ENCODE results near the gene ATAD1.
"Not testable (repeated sequence)": the region's sequence is repeated elsewhere in the genome, so short reads cannot be mapped to it uniquely, and the experiment has no call there.

The ATAD1 gene

GRCh38 chr10:87817609-87818504 is at the start of gene ATAD1:
TSS of gene ATAD1 (minus strand) at chr10:87818226. CDS start at chr10:87814599, 3,627 bp downstream.
- Mint-ChIP-seq H3K4me1 (peaks cover 46% of the 10 kb centered on the region), H3K27ac (peak within 1 kb of the TSS; percentile 96), H3K27me3 (no peaks in the 10 kb centered on the region), H3K4me3 (peak within 1 kb of the TSS; percentile 95), H3K9me3 (no peaks in the 10 kb centered on the region), H3K36me3 (peaks cover 5% of the 10 kb centered on the region)

GRCh38 chr10:87867453-87867852 is 49.4 kb upstream of the ATAD1 start:
- no peaks in the 10 kb centered on the region for H3K9me3 Mint-ChIP-seq
- peaks cover 61% of the 10 kb centered on the region for H3K4me1 Mint-ChIP-seq
- H3K27me3 Mint-ChIP-seq: no peaks in the 10 kb centered on the region
- H3K36me3 Mint-ChIP-seq: peaks cover 5% of the 10 kb centered on the region
- H3K4me3 Mint-ChIP-seq: peak overlapping the region; percentile 97
- H3K27ac Mint-ChIP-seq: no peak overlapping the region

- H3K4me3 Mint-ChIP-seq: peak overlapping the region; percentile 97
- no peaks in the 10 kb centered on the region for H3K27me3 Mint-ChIP-seq
- peak overlapping the region; percentile 10 for H3K27ac Mint-ChIP-seq
- H3K36me3 Mint-ChIP-seq: peaks cover 5% of the 10 kb centered on the region
- H3K9me3 Mint-ChIP-seq: no peaks in the 10 kb centered on the region
- H3K4me1 Mint-ChIP-seq: peaks cover 56% of the 10 kb centered on the region
Observed at GRCh38 chr10:87866412-87866974, 48.5 kb upstream of the ATAD1 start.

- H3K4me3 Mint-ChIP-seq: peak overlapping the region; percentile 97
- no peaks in the 10 kb centered on the region for H3K9me3 Mint-ChIP-seq
- H3K27ac Mint-ChIP-seq: peak overlapping the region; percentile 95
- H3K4me1 Mint-ChIP-seq: peaks cover 56% of the 10 kb centered on the region
- H3K27me3 Mint-ChIP-seq: no peaks in the 10 kb centered on the region
- H3K36me3 Mint-ChIP-seq: peaks cover 5% of the 10 kb centered on the region
Observed at GRCh38 chr10:87865241-87865881, 47.3 kb upstream of the ATAD1 start.

GRCh38 chr10:87864496-87865059 is 46.6 kb upstream of the ATAD1 start:
- no peaks in the 10 kb centered on the region for H3K27me3 Mint-ChIP-seq
- H3K36me3 Mint-ChIP-seq: peaks cover 5% of the 10 kb centered on the region
- peak overlapping the region; percentile 97 for H3K4me3 Mint-ChIP-seq
- H3K4me1 Mint-ChIP-seq: peaks cover 53% of the 10 kb centered on the region
- no peaks in the 10 kb centered on the region for H3K9me3 Mint-ChIP-seq
- H3K27ac Mint-ChIP-seq: peak overlapping the region; percentile 95

GRCh38 chr10:87863951-87864495 is 46.0 kb upstream of the ATAD1 start:
- peak overlapping the region; percentile 97 for H3K4me3 Mint-ChIP-seq
- H3K27me3 Mint-ChIP-seq, H3K36me3 Mint-ChIP-seq, H3K9me3 Mint-ChIP-seq: not testable (repeated sequence)
- peak overlapping the region; percentile 95 for H3K27ac Mint-ChIP-seq
- H3K4me1 Mint-ChIP-seq: peaks cover 49% of the 10 kb centered on the region

GRCh38 chr10:87863053-87863943 is 45.3 kb upstream of the ATAD1 start, which contains the start of the genes KLLN and PTEN:
TSS of gene KLLN (minus strand) at chr10:87863533. CDS start at chr10:87862487, 1,046 bp downstream.
TSS of gene PTEN (plus strand) at chr10:87863625. CDS start at chr10:87864470, 845 bp downstream.
- Mint-ChIP-seq H3K9me3 (no peaks in the 10 kb centered on the region), H3K4me1 (peaks cover 41% of the 10 kb centered on the region), H3K36me3 (peaks cover 5% of the 10 kb centered on the region), H3K4me3 (peak within 1 kb of the TSS; percentile 97), H3K27me3 (no peaks in the 10 kb centered on the region), H3K27ac (peak within 1 kb of the TSS; percentile 96)

- H3K27me3 Mint-ChIP-seq: no peaks in the 10 kb centered on the region
- H3K9me3 Mint-ChIP-seq: no peaks in the 10 kb centered on the region
- H3K36me3 Mint-ChIP-seq: peaks cover 5% of the 10 kb centered on the region
- H3K4me3 Mint-ChIP-seq: peak overlapping the region; percentile 97
- peak overlapping the region; percentile 96 for H3K27ac Mint-ChIP-seq
- peaks cover 39% of the 10 kb centered on the region for H3K4me1 Mint-ChIP-seq
Observed at GRCh38 chr10:87862679-87863052, 44.6 kb upstream of the ATAD1 start.

- Mint-ChIP-seq H3K36me3 (peaks cover 5% of the 10 kb centered on the region), H3K4me1 (peaks cover 35% of the 10 kb centered on the region), H3K9me3 (no peaks in the 10 kb centered on the region), H3K27me3 (no peaks in the 10 kb centered on the region), H3K4me3 (peak overlapping the region; percentile 97), H3K27ac (peak overlapping the region; percentile 96)
Observed at GRCh38 chr10:87861953-87862678, 44.1 kb upstream of the ATAD1 start.

GRCh38 chr10:87861566-87861952 is 43.5 kb upstream of the ATAD1 start:
- Mint-ChIP-seq H3K4me3 (peak overlapping the region; percentile 97), H3K4me1 (peaks cover 31% of the 10 kb centered on the region), H3K9me3 (no peaks in the 10 kb centered on the region), H3K27ac (peak overlapping the region; percentile 96), H3K36me3 (peaks cover 2% of the 10 kb centered on the region), H3K27me3 (no peaks in the 10 kb centered on the region)

GRCh38 chr10:87860816-87861403 is 42.9 kb upstream of the ATAD1 start:
- peaks cover 1% of the 10 kb centered on the region for H3K36me3 Mint-ChIP-seq
- no peaks in the 10 kb centered on the region for H3K27me3 Mint-ChIP-seq
- H3K4me3 Mint-ChIP-seq: peak overlapping the region; percentile 97
- H3K27ac Mint-ChIP-seq: peak overlapping the region; percentile 96
- H3K9me3 Mint-ChIP-seq: no peaks in the 10 kb centered on the region
- peaks cover 28% of the 10 kb centered on the region for H3K4me1 Mint-ChIP-seq

GRCh38 chr10:87860156-87860795 is 42.2 kb upstream of the ATAD1 start:
- Mint-ChIP-seq H3K27ac (no peak overlapping the region), H3K4me3 (peak overlapping the region; percentile 55), H3K9me3 (no peaks in the 10 kb centered on the region), H3K36me3 (no peaks in the 10 kb centered on the region), H3K27me3 (no peaks in the 10 kb centered on the region), H3K4me1 (peaks cover 26% of the 10 kb centered on the region)

- H3K36me3 Mint-ChIP-seq, H3K4me3 Mint-ChIP-seq, H3K27ac Mint-ChIP-seq, H3K27me3 Mint-ChIP-seq, H3K9me3 Mint-ChIP-seq: not testable (repeated sequence)
- peaks cover 25% of the 10 kb centered on the region for H3K4me1 Mint-ChIP-seq
Observed at GRCh38 chr10:87855665-87856064, 37.6 kb upstream of the ATAD1 start.
